Fibroblast of lung (primary cell): Measurements from ENCODE around the gene ATP2B2.

Experiments
- EZH2 ChIP-seq: IDR thresholded peaks from 2 replicates; pipeline ENCODE4 v1.5.1; 2012; ENCODE audit warnings: low read length, control low read depth, mild to moderate bottlenecking; ENCODE audit errors: missing control alignments
- TF ChIP-seq, protein P1 (sequence below), 2 donors: IDR thresholded peaks in 1 of 2; conservative IDR thresholded peaks in 1 of 2; 1 replicate in 1 of 2; 2 replicates in 1 of 2; pipeline ENCODE4 v1.5.1; 2011 to 2012; ENCODE audit warnings: low read length in 2 of 2, control low read depth in 1 of 2, inconsistent platforms in 1 of 2, low read depth in 1 of 2, mild to moderate bottlenecking in 1 of 2

DNA sequence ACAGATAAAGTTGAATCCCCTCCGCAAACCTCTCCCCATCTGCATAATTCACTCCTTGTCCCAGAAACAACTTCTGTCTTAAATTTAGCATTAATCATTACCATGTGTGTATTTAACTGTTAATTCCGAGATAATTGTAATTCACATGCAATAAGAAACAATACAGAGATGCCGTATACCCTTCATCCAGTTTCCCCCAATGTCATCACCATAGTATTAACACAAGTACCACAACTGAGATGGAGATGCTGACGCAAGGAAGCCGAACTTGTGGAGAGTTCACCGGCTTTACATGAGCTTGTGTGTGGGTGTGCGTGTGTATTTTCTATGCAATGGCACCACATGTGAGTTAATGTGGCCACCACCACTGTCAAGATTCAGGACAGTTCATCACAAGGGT lies 144.9 kb downstream of the ATP2B2 start:
- TF ChIP-seq, protein P1, sequence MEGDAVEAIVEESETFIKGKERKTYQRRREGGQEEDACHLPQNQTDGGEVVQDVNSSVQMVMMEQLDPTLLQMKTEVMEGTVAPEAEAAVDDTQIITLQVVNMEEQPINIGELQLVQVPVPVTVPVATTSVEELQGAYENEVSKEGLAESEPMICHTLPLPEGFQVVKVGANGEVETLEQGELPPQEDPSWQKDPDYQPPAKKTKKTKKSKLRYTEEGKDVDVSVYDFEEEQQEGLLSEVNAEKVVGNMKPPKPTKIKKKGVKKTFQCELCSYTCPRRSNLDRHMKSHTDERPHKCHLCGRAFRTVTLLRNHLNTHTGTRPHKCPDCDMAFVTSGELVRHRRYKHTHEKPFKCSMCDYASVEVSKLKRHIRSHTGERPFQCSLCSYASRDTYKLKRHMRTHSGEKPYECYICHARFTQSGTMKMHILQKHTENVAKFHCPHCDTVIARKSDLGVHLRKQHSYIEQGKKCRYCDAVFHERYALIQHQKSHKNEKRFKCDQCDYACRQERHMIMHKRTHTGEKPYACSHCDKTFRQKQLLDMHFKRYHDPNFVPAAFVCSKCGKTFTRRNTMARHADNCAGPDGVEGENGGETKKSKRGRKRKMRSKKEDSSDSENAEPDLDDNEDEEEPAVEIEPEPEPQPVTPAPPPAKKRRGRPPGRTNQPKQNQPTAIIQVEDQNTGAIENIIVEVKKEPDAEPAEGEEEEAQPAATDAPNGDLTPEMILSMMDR (conservative IDR thresholded peaks at IDR 0.05 in 1 of 2, IDR thresholded peaks at IDR 0.05 in 1 of 2; ENCODE audit: low read depth in 1 of 2, low read length in 2 of 2), result no peak
- TF ChIP-seq EZH2, result no peak
